Hepatocyte (in vitro differentiated cells): ENCODE results near the gene PCYT1B. TPM values are rescaled to one million over a fixed set of nuclear protein-coding genes. Genes with fewer than 3 reads are reported as not detected.
"Not testable (repeated sequence)": the region's sequence is repeated elsewhere in the genome, so short reads cannot be mapped to it uniquely, and the experiment has no call there.

ENCODE experiments used
- DNase-seq: peaks from one replicate; pipeline ENCODE4 v3.0.0-alpha.2; 2016; ENCODE audit warnings: low spot score
- H2AFZ ChIP-seq: fragments of 200-600 bp; sonication (generic); 2 replicates; pipeline ENCODE4 v1.6.0; 2016; ENCODE audit warnings: antibody characterized with exemption, mild to moderate bottlenecking
- H3K27ac ChIP-seq: fragments of 200-600 bp; sonication (generic); 2 replicates; pipeline ENCODE4 v1.5.1; 2016; ENCODE audit warnings: mild to moderate bottlenecking
- H3K27me3 ChIP-seq: fragments of 200-600 bp; sonication (generic); 2 replicates; pipeline ENCODE4 v1.6.1; 2016
- H3K36me3 ChIP-seq: fragments of 200-600 bp; sonication (generic); replicated peaks from 2 replicates; pipeline ENCODE4 v1.5.1; 2016; ENCODE audit warnings: low read depth; ENCODE audit not compliant: insufficient read depth
- H3K4me1 ChIP-seq: fragments of 200-600 bp; sonication (generic); 2 replicates; pipeline ENCODE4 v1.5.1; 2016; ENCODE audit warnings: mild to moderate bottlenecking, moderate library complexity; ENCODE audit not compliant: insufficient read depth
- H3K4me2 ChIP-seq: fragments of 200-600 bp; sonication (generic); 2 replicates; pipeline ENCODE4 v1.6.0; 2016
- H3K4me3 ChIP-seq: fragments of 200-600 bp; sonication (generic); 2 replicates; pipeline ENCODE4 v1.5.1; 2016; ENCODE audit warnings: mild to moderate bottlenecking
- H3K79me2 ChIP-seq: fragments of 200-600 bp; sonication (generic); 2 replicates; pipeline ENCODE4 v1.6.0; 2017; ENCODE audit warnings: mild to moderate bottlenecking
- H3K9me2 ChIP-seq: fragments of 200-600 bp; sonication (generic); replicated peaks from 2 replicates; pipeline ENCODE4 v1.6.0; 2017; ENCODE audit warnings: mild to moderate bottlenecking; ENCODE audit not compliant: insufficient read depth
- H3K9me3 ChIP-seq: fragments of 200-600 bp; sonication (generic); 2 replicates; pipeline ENCODE4 v1.5.1; 2016; ENCODE audit warnings: low read depth, mild to moderate bottlenecking
- H4K20me1 ChIP-seq: fragments of 200-600 bp; sonication (generic); 2 replicates; pipeline ENCODE4 v1.6.0; 2016; ENCODE audit warnings: mild to moderate bottlenecking; ENCODE audit not compliant: insufficient read depth, poor library complexity, severe bottlenecking
- EZH2 ChIP-seq: fragments of 200-600 bp; sonication (generic); IDR thresholded peaks from 2 replicates; pipeline ENCODE4 v1.6.1; 2016; ENCODE audit warnings: antibody characterized with exemption, mild to moderate bottlenecking, borderline replicate concordance
- EZH2phosphoT487 ChIP-seq: fragments of 200-600 bp; sonication (generic); IDR thresholded peaks from one replicate; pipeline ENCODE4 v1.6.1; 2018; ENCODE audit warnings: antibody characterized with exemption, mild to moderate bottlenecking, low read depth, moderate library complexity; ENCODE audit not compliant: unreplicated experiment, severe bottlenecking
- WGBS: methylation state at CpG from one replicate; pipeline ENCODE4 v1.1.6; 2016; ENCODE audit warnings: low lambda C conversion rate; ENCODE audit errors: missing lambda C conversion rate; 5-methylcytosine and 5-hydroxymethylcytosine counted together
- polyA plus RNA-seq: library from polyadenylated mRNA; unstranded; fragments of >200 nt; fragmentation: Nextera tagmentation; extraction: Ambion mirVana; gene quantifications from 2 replicates; pipeline ENCODE4 v1.2.1, GENCODE V29; 2016
- total RNA-seq: library from RNA; depleted of rRNA; stranded (reverse); fragments of >200 nt; gene quantifications from 2 replicates; pipeline ENCODE4 v1.2.3, GENCODE V29; 2014
- TF ChIP-seq, protein P1 (sequence below): fragments of 200-600 bp; sonication (generic); IDR thresholded peaks from 2 replicates; pipeline ENCODE4 v1.5.1; 2016; ENCODE audit warnings: antibody characterized with exemption, mild to moderate bottlenecking; ENCODE audit not compliant: poor library complexity

The PCYT1B gene
- total and polyA plus RNA-seq, 2 experiments from 2014 or later, result 7.8 to 17.1 TPM

DNA sequence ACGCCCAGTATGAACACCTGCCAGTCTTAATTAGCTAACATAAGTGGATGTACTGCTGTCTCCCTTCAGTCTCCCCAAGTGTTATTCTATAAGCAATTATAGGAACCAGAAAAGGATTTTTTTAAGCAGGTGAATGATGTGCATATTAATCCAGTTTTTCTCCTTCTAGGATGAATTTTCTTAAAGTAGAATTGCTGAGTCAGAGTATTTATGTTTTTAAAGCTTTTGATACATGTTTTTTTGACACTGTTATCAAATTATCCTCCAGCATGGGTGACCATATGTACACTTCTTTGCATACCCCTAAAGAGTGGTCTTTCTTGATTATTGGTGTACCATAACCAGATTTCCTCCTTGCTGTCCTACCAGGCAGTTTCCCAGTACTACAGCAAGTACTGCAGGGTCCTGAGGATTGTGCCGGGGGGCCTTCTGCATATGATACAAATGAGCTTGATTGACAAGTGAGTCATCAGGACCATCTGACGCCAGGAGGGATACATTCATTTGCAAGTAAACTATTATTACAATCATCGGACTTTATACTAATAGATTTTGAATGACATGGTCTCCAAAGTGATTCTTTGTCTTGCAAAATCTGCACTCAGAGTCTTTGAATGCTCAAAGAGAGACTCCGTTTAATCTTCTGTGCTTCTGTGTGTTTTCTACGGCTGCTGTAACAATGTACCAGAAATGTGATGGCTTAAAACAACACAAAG lies 10.7 kb upstream of the PCYT1B start:
- Histone ChIP-seq H3K36me3 (no peaks in the 10 kb centered on the region), H4K20me1 (no peaks in the 10 kb centered on the region), H3K4me1 (peaks cover 26% of the 10 kb centered on the region), H3K4me3 (no peak overlapping the region), H3K4me2 (peak overlapping the region; percentile 57), H2AFZ (no peak overlapping the region), H3K27ac (peak overlapping the region; percentile 60), H3K27me3 (no peaks in the 10 kb centered on the region), H3K9me2 (no peaks in the 10 kb centered on the region), H3K79me2 (no peaks in the 10 kb centered on the region), H3K9me3 (no peaks in the 10 kb centered on the region)
- WGBS, result 42% methylated on average over 6 of the region's 6 CpGs
- no peak for TF ChIP-seq EZH2
- TF ChIP-seq EZH2phosphoT487, result no peak
- TF ChIP-seq, protein P1, sequence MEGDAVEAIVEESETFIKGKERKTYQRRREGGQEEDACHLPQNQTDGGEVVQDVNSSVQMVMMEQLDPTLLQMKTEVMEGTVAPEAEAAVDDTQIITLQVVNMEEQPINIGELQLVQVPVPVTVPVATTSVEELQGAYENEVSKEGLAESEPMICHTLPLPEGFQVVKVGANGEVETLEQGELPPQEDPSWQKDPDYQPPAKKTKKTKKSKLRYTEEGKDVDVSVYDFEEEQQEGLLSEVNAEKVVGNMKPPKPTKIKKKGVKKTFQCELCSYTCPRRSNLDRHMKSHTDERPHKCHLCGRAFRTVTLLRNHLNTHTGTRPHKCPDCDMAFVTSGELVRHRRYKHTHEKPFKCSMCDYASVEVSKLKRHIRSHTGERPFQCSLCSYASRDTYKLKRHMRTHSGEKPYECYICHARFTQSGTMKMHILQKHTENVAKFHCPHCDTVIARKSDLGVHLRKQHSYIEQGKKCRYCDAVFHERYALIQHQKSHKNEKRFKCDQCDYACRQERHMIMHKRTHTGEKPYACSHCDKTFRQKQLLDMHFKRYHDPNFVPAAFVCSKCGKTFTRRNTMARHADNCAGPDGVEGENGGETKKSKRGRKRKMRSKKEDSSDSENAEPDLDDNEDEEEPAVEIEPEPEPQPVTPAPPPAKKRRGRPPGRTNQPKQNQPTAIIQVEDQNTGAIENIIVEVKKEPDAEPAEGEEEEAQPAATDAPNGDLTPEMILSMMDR, result no peak
- DNase-seq, result no peak

DNA sequence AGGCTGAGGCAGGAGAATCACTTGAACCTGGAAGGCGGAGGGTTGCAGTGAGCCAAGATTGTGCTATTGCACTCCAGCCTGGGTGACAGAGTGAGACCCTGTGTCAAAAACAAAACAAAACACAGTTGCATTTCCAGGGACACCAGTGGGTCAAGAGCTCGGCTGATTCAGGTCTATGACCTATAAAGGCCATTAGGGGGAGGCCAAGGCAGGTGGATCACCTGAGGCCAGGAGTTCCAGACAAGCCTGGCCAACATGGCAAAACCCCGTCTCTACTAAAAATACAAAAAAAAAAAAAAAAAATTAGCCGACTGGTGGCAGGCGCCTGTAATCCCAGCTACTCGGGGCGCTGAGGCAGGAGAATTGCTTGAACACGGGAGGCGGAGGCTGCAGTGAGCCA lies 8.5 kb upstream of the PCYT1B start:
- not testable (repeated sequence) for H3K79me2 ChIP-seq, H3K4me3 ChIP-seq, H3K9me3 ChIP-seq, H3K36me3 ChIP-seq, H3K4me2 ChIP-seq, DNase-seq, H3K27ac ChIP-seq, H2AFZ ChIP-seq, H3K9me2 ChIP-seq, H4K20me1 ChIP-seq, H3K27me3 ChIP-seq
- WGBS, result 43% methylated on average over 9 of the region's 9 CpGs
- peaks cover 26% of the 10 kb centered on the region for H3K4me1 ChIP-seq
- TF ChIP-seq, protein P1, result peak; percentile 4

DNA sequence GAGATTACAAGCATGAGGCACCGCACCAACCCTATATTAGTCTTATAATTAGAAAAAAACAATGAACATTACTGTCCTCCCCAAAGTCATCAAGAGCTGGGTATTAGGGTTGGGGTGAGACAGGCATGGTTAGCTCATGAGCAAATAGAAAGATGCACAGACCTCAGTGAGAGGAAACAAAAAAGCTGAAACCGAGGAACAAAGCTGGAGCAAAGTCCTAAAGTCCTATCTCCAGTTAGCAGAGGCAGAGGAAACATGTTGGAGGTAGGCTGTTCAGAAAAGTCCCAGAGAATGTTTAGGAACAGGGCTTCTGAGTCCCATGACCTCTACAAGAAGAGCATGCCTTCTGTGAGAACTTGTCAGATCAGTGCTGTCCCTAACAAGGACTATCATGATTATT lies 4.6 kb upstream of the PCYT1B start:
- 79% methylated on average over 2 of the region's 2 CpGs for WGBS
- no peaks in the 10 kb centered on the region for H3K79me2 ChIP-seq
- H3K36me3 ChIP-seq, result no peaks in the 10 kb centered on the region
- no peak for DNase-seq
- H3K9me2 ChIP-seq, result no peaks in the 10 kb centered on the region
- no peak overlapping the region for H3K4me3 ChIP-seq
- no peak for TF ChIP-seq EZH2phosphoT487
- TF ChIP-seq, protein P1, result no peak
- no peak for TF ChIP-seq EZH2
- no peak overlapping the region for H3K27ac ChIP-seq
- no peak overlapping the region for H3K4me2 ChIP-seq
- H2AFZ ChIP-seq, result no peak overlapping the region
- H4K20me1 ChIP-seq, result no peaks in the 10 kb centered on the region
- H3K27me3 ChIP-seq, result no peaks in the 10 kb centered on the region
- no peaks in the 10 kb centered on the region for H3K9me3 ChIP-seq
- peaks cover 4% of the 10 kb centered on the region for H3K4me1 ChIP-seq

DNA sequence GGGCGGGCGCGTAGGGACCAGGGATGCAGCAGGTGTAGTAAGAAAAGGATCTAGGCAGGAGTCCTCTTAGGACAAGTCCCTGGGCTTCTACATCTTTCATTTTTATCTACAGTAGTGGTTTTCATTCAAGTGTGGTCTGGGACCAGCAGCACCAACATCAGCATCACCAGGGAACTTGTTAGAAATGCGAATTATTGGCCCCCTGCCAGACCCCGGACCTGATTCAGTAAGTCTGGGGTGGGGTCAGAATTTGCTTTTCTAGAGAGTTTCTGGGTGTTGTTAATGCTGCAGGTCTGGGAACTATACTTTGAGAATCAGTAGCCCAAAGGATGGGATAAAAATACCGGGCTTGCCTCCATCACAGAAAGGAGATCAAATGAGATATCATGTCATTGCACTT lies 1.3 kb upstream of the PCYT1B start:
- H3K79me2 ChIP-seq, result peaks cover 4% of the 10 kb centered on the region
- no peaks in the 10 kb centered on the region for H3K36me3 ChIP-seq
- 90% methylated on average over 6 of the region's 6 CpGs for WGBS
- no peak for DNase-seq
- H3K4me3 ChIP-seq, result no peak overlapping the region
- H2AFZ ChIP-seq, result no peak overlapping the region
- peaks cover 4% of the 10 kb centered on the region for H3K4me1 ChIP-seq
- TF ChIP-seq EZH2 (no peak), EZH2phosphoT487 (no peak)
- TF ChIP-seq, protein P1, result no peak
- H3K27ac ChIP-seq, result no peak overlapping the region
- no peaks in the 10 kb centered on the region for H3K9me2 ChIP-seq
- H4K20me1 ChIP-seq, result no peaks in the 10 kb centered on the region
- no peaks in the 10 kb centered on the region for H3K27me3 ChIP-seq
- H3K9me3 ChIP-seq, result no peaks in the 10 kb centered on the region
- H3K4me2 ChIP-seq, result no peak overlapping the region
